ENCODE data around the gene KIF26B.

The KIF26B gene

GRCh38 chr1:245173446-245174211 is 18.8 kb downstream of the KIF26B start:
- DNase-seq, result no peak

GRCh38 chr1:245177071-245177900 is 22.5 kb downstream of the KIF26B start:
- no peak for DNase-seq

- DNase-seq, result no peak
Measured at GRCh38 chr1:245179706-245180105, 24.9 kb downstream of the KIF26B start.

GRCh38 chr1:245180496-245181157 is 25.8 kb downstream of the KIF26B start:
- DNase-seq, result no peak

GRCh38 chr1:245181158-245181517 is 26.4 kb downstream of the KIF26B start:
- no peak for DNase-seq

GRCh38 chr1:245182028-245182427 is 27.2 kb downstream of the KIF26B start:
- no peak for DNase-seq

- no peak for DNase-seq
Measured at GRCh38 chr1:245183429-245183828, 28.6 kb downstream of the KIF26B start.

- DNase-seq, result no peak
Measured at GRCh38 chr1:245184779-245185178, 30.0 kb downstream of the KIF26B start.

- no peak for DNase-seq
Measured at GRCh38 chr1:245188403-245188802, 33.6 kb downstream of the KIF26B start.

- DNase-seq, result no peak
Measured at GRCh38 chr1:245195398-245195797, 40.6 kb downstream of the KIF26B start.

- DNase-seq, result no peak
Measured at GRCh38 chr1:245197121-245197520, 42.3 kb downstream of the KIF26B start.

- DNase-seq, result no peak
Measured at GRCh38 chr1:245197911-245198379, 43.2 kb downstream of the KIF26B start.

- DNase-seq, result no peak
Measured at GRCh38 chr1:245198748-245199516, 44.1 kb downstream of the KIF26B start.

GRCh38 chr1:245200146-245200545 is 45.4 kb downstream of the KIF26B start:
- no peak for DNase-seq

GRCh38 chr1:245201201-245201600 is 46.4 kb downstream of the KIF26B start:
- DNase-seq, result no peak

GRCh38 chr1:245201827-245202226 is 47.0 kb downstream of the KIF26B start:
- DNase-seq, result no peak

GRCh38 chr1:245205396-245205795 is 50.6 kb downstream of the KIF26B start:
- DNase-seq, result no peak

GRCh38 chr1:245205864-245206263 is 51.1 kb downstream of the KIF26B start:
- no peak for DNase-seq

GRCh38 chr1:245207056-245207638 is 52.4 kb downstream of the KIF26B start:
- no peak for DNase-seq

- no peak for DNase-seq
Measured at GRCh38 chr1:245207801-245208200, 53.0 kb downstream of the KIF26B start.

- no peak for DNase-seq
Measured at GRCh38 chr1:245209658-245210435, 55.1 kb downstream of the KIF26B start.
